GM18861 (cell line): ENCODE measurements around the gene TBC1D20.
"Not testable (repeated sequence)": the region's sequence is repeated elsewhere in the genome, so short reads cannot be mapped to it uniquely, and the experiment has no call there.

Experiments
- ATAC-seq: cut with Tn5 transposase; IDR thresholded peaks from one replicate; pipeline ENCODE4 v1.9.1; 2021; ENCODE audit not compliant: unreplicated experiment

TBC1D20 gene

GRCh38 chr20:402898-403581 is 59.3 kb downstream of the TBC1D20 start:
- no peak for ATAC-seq

GRCh38 chr20:402496-402885 is 59.8 kb downstream of the TBC1D20 start:
- ATAC-seq, result no peak

DNA sequence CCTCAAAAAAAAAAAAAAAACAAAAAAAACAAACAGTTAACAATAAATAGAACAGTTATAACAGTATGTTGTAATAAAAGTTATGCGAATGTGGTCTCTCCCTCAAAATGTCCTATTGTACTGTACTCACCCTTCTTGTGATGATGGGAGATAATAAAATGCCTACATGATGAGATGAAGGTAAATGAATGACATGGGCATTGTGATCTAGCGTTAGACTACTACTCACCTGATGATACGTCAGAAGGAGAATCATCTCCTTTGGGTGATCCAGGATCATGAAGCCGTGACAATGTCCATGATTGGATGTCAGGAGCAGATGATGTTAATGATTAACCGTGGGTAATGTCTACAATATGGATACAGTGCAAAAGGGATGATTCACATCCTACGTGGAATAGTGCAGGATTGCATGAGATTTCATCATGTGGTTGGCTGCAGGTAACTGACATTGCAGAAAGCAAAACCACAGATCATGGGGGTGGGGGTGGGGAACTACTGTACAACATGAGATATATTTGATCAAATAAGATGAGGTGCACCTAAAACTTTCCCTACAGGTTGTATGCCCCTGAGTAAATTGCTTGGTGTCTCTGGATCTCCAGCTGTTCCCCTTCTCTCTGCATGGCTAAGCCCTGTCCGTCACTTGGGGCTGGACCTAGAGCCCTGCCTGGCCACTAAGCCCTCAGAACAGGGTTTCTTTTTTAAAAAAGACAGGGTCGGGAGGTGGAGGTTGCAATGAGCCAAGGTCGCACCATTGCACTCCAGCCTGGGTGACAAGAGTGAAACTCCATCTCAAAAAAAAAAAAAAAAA is 60.4 kb downstream of the TBC1D20 start:
- ATAC-seq, result no peak

GRCh38 chr20:400454-401275 is 61.7 kb downstream of the TBC1D20 start:
- ATAC-seq, result no peak

DNA sequence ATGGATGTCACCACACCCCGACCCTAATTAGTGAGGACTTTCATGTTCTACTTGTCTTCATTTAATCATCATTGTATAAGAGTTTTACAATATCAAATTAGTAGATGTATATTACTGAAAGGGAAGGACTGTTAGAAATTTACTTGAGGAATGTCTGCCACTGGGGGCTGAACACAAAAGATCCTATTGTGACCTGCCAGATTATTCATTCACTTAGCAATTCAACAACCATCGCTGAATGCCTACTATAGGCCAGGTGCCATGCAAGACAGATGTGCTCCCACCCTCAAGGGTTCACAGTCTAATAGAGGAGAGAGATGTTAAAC is 62.2 kb downstream of the TBC1D20 start:
- no peak for ATAC-seq

GRCh38 chr20:399182-399707 is 63.1 kb downstream of the TBC1D20 start:
- ATAC-seq, result no peak

DNA sequence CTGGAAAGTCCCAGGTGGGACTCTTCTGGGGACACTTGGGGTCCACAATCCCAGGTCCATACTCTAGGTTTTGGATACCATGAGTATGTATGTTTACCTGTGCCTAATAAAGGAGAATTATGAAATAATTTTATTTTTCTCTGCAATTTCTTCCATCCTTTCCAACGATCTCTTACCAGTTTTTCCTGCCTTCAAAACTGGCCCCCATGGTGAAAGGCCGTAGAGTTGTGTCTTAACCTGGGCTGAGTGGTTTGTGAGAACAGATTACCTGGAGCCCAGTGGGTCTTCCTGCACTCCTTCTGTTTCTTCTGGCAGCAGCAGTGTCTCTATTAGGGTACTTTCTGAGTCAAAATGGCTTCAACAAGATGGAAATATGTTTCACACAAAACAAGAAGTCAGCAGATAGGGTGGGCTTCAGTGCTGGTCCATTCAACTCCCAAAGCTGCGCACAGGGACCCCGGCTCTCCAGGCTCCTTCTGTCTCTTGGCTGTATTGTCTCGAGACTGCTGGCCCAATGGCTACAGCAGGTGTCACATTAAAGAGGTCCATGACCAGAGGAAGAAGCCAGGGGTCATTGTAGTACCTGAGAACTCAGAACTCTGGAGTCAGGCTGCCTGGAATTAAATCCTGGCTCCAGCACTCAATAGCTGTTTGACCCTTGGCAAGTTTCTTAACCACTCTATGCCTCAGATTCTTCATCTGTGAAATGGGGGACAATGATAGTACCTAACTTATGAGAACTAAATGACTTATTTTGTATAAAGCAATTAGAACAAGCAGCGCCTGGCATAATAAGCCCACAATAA is 64.7 kb downstream of the TBC1D20 start:
- no peak for ATAC-seq

GRCh38 chr20:396619-397431 is 65.5 kb downstream of the TBC1D20 start:
- no peak for ATAC-seq

GRCh38 chr20:396252-396618 is 66.1 kb downstream of the TBC1D20 start:
- ATAC-seq, result no peak

DNA sequence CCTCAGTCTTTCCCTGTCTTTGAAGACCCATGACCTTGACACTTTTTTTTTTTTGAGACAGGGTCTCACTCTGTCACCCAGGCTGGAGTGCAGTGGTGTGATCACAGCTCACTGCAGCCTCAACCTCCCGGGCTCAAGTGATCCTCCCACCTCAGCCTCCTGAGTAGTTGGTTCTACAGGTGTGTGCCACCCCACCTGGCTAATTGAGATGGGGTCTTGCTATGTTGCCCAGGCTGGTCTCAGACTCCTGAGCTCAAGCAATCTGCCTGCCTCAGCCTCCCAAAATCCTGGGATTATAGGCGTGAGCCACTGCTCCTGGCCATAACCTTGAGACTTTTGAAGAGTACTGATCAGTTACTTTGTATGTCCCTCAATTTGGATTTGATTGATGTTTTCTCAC is 69.0 kb downstream of the TBC1D20 start:
- ATAC-seq, result not testable (repeated sequence)

GRCh38 chr20:391041-391711 is 71.2 kb downstream of the TBC1D20 start:
- no peak for ATAC-seq

GRCh38 chr20:389220-389619 is 73.1 kb downstream of the TBC1D20 start:
- no peak for ATAC-seq

DNA sequence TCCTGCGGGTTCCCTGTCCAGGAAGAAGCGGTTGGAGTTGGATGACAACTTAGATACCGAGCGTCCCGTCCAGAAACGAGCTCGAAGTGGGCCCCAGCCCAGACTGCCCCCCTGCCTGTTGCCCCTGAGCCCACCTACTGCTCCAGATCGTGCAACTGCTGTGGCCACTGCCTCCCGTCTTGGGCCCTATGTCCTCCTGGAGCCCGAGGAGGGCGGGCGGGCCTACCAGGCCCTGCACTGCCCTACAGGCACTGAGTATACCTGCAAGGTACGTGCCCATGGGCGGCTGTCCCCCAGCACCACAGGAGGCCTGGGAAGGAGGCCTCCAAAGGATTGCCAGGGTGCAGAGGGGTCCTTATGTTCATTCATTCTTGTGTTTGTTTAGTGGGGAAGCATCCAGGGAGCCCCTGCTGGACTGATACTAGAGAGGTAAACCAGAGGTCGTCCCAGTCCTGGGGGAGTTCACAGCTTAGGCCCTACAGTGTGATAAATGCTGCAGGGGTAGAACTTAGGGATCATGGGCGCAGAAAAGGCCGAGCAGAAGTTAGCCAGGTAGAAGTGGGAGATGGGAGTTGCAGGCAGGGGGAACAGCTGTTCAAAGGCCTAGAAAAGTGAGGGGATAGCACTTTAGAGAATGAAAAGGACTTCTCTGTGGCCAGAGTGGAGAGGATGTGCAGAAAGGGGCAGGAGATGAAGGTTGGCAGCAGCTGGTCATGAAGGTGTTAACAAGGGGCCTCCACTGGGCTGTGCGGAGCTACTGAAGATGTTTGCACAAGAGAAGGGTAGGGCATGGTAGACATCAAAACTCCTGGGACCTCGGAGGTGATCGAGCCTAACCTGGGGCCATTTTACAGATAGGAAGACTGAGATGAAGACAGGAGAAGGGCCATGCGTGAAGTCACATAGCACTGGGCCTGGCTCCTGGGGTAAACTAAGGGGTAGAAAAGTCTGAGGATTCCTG is 74.0 kb downstream of the TBC1D20 start:
- ATAC-seq, result no peak

GRCh38 chr20:387520-387919 is 74.8 kb downstream of the TBC1D20 start:
- ATAC-seq, result no peak

DNA sequence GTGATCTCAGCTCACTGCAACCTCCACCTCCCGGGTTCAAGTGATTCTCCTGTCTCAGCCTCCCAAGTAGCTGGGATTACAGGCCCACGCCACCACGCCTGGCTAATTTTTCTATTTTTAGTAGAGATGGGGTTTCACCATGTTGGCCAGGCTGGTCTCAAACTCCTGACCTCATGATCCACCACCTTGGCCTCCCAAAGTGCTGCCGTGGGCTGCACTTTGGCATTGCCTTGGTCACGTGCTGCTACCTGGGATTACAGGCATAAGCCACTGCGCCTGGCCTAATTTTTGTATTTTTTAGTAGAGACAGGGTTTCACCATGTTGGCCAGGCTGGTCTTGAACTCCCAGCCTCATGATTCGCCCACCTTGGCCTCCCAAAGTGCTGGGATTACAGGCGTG is 75.7 kb downstream of the TBC1D20 start:
- ATAC-seq, result not testable (repeated sequence)
